HepG2 (cell line): Measurements from ENCODE around the gene DAZAP1. TPM values are rescaled to one million over a fixed set of nuclear protein-coding genes. Genes with fewer than 3 reads are reported as not detected.

Experiments used
- ARID2 ChIP-seq: sonication (generic); formaldehyde crosslinking; IDR thresholded peaks from 2 replicates; pipeline ENCODE4 v1.8.1; 2022; ENCODE audit warnings: mild to moderate bottlenecking, missing genetic modification reagents, borderline replicate concordance
- HNRNPUL1 ChIP-seq: fragments of 200-400 bp; formaldehyde crosslinking; IDR thresholded peaks from 2 replicates; pipeline ENCODE4 v1.6.1; 2017; ENCODE audit warnings: low read depth, mild to moderate bottlenecking, low read length, moderate library complexity
- IKZF5 ChIP-seq: IDR thresholded peaks from 2 replicates; pipeline ENCODE4 v1.6.1; 2018; ENCODE audit warnings: missing genetic modification reagents, mild to moderate bottlenecking, missing compliant biosample characterization
- KMT2A ChIP-seq: sonication (generic); formaldehyde crosslinking; IDR thresholded peaks from 2 replicates; pipeline ENCODE4 v1.4.0; 2020; ENCODE audit warnings: missing genetic modification reagents
- PCBP2 ChIP-seq: fragments of 200-400 bp; formaldehyde crosslinking; optimal IDR thresholded peaks from 2 replicates; pipeline ENCODE3; 2018; ENCODE audit warnings: low read length, low read depth; ENCODE audit not compliant: poor library complexity, severe bottlenecking
- POLR2A ChIP-seq, 2 experiments: IDR thresholded peaks; 2 replicates each; pipeline ENCODE4 v1.6.1; 2011; ENCODE audit warnings: low read depth in 2 of 2, low read length in 2 of 2, mild to moderate bottlenecking in 1 of 2, moderate library complexity in 1 of 2; ENCODE audit not compliant: insufficient read depth in 1 of 2
- SAP130 ChIP-seq: IDR thresholded peaks from 2 replicates; pipeline ENCODE4 v1.6.1; 2016; ENCODE audit warnings: low read depth
- SIN3A ChIP-seq: IDR thresholded peaks from 2 replicates; pipeline ENCODE4 v1.6.1; 2011; ENCODE audit warnings: low read depth, mild to moderate bottlenecking, control low read depth, low read length, borderline replicate concordance
- SOX13 ChIP-seq, 3 experiments: fragments of 450-650 bp in 1 of 3; sonication (generic) in 1 of 3; formaldehyde crosslinking in 1 of 3; IDR thresholded peaks in 2 of 3; conservative IDR thresholded peaks in 1 of 3; 2 replicates each; pipeline versions ENCODE4 v1.5.0 to v1.6.1; 2016 to 2020; ENCODE audit warnings: antibody characterized with exemption in 1 of 3, mild to moderate bottlenecking in 1 of 3, missing compliant biosample characterization in 1 of 3, missing genetic modification reagents in 1 of 3, moderate library complexity in 1 of 3
- TBP ChIP-seq: sonication (generic); formaldehyde crosslinking; IDR thresholded peaks from 2 replicates; pipeline ENCODE4 v1.5.0; 2020; ENCODE audit warnings: missing genetic modification reagents
- ZNF331 ChIP-seq: sonication (generic); formaldehyde crosslinking; IDR thresholded peaks from 2 replicates; pipeline ENCODE4 v1.4.0; 2020; ENCODE audit warnings: missing genetic modification reagents
- ZXDC ChIP-seq: sonication (generic); formaldehyde crosslinking; IDR thresholded peaks from 2 replicates; pipeline ENCODE4 v1.5.0; 2020; ENCODE audit warnings: mild to moderate bottlenecking, missing genetic modification reagents
- polyA plus RNA-seq, 8 experiments: library from polyadenylated mRNA; depleted of rRNA in 3 of 8; stranded (reverse) in 7 of 8; unstranded in 1 of 8; fragments of >200 nt; fragmentation: Illumina TruSeq in 4 of 8; extraction: Trizol in 4 of 8; gene quantifications; 2 replicates each; pipeline versions ENCODE4 v1.2.1 to v1.2.3, GENCODE V29; 2011 to 2016; ENCODE audit warnings: low read depth in 4 of 8, missing spikeins in 1 of 8, mixed read lengths in 1 of 8; ENCODE audit not compliant: insufficient read depth in 1 of 8
- total RNA-seq, 5 experiments: library from RNA; depleted of rRNA; stranded (reverse); fragments of >200 nt; fragmentation: Illumina TruSeq; extraction: Trizol; gene quantifications; 2 replicates each; pipeline ENCODE4 v1.2.3, GENCODE V29; 2016; ENCODE audit warnings: low read depth in 1 of 5

DAZAP1 gene
- total and polyA plus RNA-seq, 2 of the 13 experiments (the other 11 are each of a cell fraction or from before 2014, with no cell fraction given), result 63.3 to 79.2 TPM

GRCh38 chr19:1408300-1409203 is 1.2 kb downstream of the DAZAP1 start (continued):
- TF ChIP-seq POLR2A (IDR thresholded peaks at IDR 0.05; ENCODE audit: insufficient read depth in 1 of 2, low read depth in 2 of 2, low read length in 2 of 2), result peak in 1 of 2 experiments; percentile 46; a peak in 1 of 4 replicates
- 0 out of 2 replicates have a peak, but pooled peaks have one; percentile 45 for TF ChIP-seq ARID2 (CRISPR knock-in tag)
- TF ChIP-seq HNRNPUL1, result no peak
- no peak for TF ChIP-seq PCBP2
- no peak for TF ChIP-seq TBP (CRISPR knock-in tag)
- peak; percentile 68; the same call in 1 of the 2 replicates for TF ChIP-seq KMT2A (CRISPR knock-in tag)
- TF ChIP-seq SOX13 (IDR thresholded peaks at IDR 0.05), result no peak
- 0 out of 4 replicates have a peak, but pooled peaks of 1 of the 2 experiments have one; percentile 6 for TF ChIP-seq SOX13 (CRISPR knock-in tag; conservative IDR thresholded peaks at IDR 0.05 in 1 of 2, IDR thresholded peaks at IDR 0.05 in 1 of 2)
- TF ChIP-seq ZXDC (CRISPR knock-in tag), result no peak
- TF ChIP-seq ZNF331 (CRISPR knock-in tag), result peak; percentile 12; the same call in 1 of the 2 replicates
- 0 out of 2 replicates have a peak, but pooled peaks have one; percentile 10 for TF ChIP-seq SIN3A
- 0 out of 2 replicates have a peak, but pooled peaks have one; percentile 37 for TF ChIP-seq IKZF5
- peak; percentile 76 for TF ChIP-seq SAP130 (CRISPR knock-in tag)
